GM19438 (cell line): Measurements from ENCODE around the gene ZCCHC14.
"Not testable (repeated sequence)": the region's sequence is repeated elsewhere in the genome, so short reads cannot be mapped to it uniquely, and the experiment has no call there.

Experiments used
- ATAC-seq: cut with Tn5 transposase; IDR thresholded peaks from one replicate; pipeline ENCODE4 v1.9.1; 2021; ENCODE audit warnings: low read depth; ENCODE audit not compliant: unreplicated experiment

ZCCHC14 gene

DNA sequence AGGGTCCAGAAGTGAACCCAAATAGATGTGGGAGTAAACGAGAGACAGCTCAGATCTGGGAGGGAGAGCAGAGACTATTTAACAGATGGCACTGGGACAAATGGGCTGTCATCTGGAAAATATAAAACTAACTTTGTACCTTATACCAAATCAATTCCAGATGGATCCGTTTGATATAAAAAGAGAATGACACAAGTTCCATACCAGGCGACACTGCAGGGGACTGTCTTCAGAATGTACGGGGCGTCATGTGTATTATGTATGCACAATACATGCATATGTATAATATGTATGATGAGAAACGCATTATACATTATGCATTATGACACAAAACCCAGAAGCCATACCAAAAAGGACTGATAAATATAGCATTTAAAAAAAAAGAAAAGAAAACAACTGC is 10.2 kb downstream of the ZCCHC14 start:
- ATAC-seq = not testable (repeated sequence)

DNA sequence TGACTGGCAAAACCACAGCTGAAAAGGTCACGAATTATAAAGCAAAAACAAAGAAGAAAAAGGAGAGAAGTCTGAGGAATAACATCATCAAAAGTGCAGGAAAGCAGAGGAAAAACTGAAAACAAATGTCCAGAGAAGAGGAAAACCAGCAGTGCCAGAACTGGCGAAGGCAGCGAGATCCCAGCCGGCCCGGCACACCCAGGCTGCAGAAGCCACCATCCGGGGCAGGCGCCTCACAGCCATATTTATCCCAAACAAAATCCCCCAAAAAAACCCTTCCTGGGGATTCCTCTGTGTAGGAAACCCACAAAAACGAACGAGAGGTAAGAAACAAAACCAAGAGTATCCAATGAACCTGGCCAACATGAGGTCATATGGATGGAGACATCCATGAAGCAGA is 10.6 kb downstream of the ZCCHC14 start:
- ATAC-seq = no peak

DNA sequence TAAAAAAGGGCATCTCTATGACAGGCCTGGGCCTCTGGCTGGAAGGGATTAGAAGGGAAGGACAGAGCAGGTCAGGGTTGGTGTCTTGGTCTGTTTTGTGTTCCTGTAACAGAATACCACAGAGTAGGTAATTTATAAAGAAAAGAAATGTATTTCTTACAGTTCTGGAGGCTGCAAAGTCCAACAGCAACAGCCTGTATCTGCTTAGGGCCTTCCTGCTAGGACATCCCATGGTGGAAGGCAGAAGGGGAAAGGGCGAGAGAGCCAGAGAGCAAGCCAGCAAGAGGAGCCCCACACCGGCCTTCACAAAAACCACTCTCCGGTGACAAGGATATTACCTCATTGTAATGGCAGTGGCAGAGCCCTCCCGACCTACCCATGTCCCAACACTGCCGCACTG is 11.1 kb downstream of the ZCCHC14 start:
- ATAC-seq = not testable (repeated sequence)

DNA sequence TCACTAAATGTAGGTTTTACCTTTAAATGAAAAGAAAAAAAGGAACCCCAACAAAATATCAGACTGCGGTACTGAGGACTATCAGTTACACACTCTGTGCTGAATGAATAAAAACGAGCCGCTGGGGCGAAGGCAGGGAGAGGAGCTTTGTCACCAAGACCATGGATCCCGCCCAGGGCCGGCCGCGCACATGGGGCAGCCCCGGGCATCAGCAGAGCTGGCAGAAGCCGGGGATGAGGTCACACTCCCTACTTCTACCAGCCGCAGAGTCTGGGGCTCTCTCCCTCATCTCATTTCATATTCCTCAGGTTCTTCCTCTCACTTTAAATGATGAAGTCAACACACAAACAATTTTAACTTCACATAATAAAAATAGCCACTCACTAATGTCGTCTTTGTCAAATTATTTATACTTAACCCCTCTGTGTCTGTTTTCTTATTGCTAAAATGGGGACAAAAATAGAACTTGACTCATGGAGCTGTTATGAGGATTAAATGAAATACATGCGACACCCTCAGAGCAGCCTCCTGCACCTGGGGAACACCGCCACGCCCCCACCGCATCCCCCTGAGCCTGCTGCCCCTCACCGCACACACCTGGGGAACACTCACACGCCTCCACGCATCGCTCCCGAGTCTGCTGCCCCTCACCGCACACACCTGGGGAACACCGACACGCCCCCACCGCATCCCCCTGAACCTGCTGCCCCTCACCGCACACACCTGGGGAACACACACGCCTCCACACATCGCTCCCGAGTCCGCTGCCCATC is 15.4 kb downstream of the ZCCHC14 start:
- not testable (repeated sequence) for ATAC-seq

DNA sequence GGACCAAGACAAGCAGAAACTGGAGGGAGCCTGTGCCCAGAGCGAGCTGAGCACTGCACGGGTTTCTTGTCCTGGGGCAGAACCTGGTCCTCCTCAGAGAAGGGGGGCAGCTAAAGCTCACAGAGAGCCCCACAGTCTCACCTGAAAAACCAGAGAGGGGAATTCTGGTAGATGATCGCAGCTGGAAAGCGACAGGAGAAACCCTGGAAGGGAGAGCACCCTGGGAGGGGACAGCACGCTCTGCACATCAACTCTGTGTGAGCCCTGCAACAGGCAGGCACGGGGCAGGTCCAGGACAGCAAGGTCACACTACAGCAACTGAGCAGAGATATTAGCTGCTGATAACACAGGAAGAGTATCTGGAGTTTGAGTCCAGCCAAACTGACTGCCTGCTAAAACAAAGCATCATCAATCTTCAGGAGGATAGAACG is 18.2 kb downstream of the ZCCHC14 start:
- ATAC-seq = no peak

DNA sequence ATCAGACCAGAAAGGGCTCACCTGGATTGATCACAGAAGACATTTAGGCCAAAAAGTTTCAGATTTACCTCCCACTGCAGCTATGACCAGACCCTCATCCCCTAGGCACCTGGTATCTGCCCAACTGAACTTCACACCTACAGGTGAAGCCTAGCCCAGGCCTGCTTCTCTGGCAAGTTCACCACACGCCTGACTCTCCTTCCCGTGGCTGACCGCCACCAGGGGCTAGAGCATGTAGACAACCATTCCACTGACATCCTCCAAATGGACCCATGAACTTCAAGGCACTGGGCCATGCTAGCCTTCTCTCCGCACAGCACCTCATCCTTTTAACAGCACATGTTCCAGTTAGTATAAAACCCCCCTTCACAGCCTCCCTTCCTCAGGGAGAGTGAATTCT is 18.8 kb downstream of the ZCCHC14 start:
- no peak for ATAC-seq

DNA sequence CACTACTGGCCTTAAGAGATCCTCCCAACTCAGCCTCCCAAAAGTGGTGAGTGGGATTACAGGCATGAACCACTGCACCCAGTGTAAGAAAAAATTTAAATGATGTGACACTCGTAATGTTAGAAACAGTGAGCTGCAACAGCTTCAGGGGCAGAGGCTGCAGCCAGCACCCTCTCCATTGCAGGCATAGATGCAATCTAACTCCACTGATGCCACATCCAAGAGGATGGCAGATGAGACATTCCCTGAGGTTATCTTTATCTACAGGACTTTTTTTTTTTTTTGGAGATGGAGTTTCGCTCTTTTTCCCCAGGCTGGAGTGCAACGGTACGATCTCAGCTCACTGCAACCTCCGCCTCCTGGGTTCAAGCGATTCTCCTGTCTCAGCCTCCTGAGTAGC is 19.9 kb downstream of the ZCCHC14 start:
- ATAC-seq = no peak

DNA sequence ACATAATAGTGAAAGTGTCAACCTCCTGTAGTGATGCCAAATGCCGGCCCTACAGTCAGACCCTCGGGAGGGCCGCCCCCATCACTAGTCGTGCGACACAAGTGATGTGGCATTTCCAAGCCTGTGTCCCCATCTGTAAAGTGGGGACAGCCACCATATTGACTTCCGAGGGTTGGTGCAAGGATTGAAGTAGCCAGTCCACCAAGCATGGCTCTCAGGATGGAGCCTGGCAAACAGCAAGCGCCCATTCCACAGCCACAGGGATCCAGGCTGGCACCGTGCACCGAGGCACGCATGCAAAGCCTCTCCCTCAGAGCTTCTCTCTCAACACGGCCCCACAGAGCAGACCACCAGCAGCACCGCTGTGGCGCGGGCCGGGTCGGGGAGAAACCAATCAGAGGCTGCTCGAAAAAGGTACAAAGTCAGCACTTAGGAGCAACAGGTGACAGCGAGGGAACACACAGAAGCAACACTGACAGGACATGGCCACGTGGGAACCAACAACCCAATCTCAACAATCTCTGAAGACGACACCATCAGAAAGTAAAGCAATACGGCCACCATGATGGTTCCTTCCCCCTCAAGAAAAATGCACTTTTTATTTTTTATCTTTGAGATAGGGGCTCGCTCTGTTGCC is 20.6 kb downstream of the ZCCHC14 start:
- no peak for ATAC-seq

DNA sequence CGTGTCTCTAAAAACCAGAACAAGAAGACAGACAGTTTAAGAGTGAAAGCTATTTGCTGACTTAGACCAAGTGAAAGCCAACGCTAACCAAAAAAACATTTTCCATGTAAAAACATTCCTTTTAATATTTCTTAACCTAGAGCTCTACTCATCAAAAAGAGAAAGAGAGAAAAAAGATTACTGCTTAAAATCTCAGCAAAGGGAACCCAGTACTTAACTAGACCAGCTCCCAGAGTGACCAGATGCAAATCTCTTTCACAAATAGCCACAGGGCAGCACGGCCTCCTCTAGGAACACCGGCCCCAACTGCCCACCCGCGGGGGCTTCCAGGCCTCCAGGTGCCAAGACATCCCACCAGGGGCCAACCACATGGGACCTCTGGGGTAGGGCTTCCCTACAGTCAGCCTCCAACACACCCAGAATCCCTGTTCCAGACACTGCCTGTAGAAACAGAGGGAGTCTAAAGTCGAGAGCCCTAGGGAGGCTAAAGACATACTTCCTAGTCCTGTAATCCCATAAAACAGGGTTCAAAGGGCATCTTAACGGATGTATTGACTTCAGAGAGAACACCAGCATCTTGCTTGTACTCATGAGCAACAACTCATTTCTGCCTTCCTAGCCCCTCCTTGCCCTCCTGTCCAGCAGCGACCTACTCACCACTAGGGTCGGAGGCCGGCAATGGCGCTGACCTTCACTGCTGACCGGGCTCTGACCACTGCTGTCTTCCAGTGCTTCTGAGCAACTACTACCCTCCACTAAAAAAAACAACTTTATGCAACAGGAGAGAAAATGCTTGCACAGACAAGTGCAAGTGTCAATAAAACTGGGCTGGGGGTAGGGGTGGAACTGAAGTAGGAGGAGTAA is 21.3 kb downstream of the ZCCHC14 start:
- ATAC-seq = no peak

DNA sequence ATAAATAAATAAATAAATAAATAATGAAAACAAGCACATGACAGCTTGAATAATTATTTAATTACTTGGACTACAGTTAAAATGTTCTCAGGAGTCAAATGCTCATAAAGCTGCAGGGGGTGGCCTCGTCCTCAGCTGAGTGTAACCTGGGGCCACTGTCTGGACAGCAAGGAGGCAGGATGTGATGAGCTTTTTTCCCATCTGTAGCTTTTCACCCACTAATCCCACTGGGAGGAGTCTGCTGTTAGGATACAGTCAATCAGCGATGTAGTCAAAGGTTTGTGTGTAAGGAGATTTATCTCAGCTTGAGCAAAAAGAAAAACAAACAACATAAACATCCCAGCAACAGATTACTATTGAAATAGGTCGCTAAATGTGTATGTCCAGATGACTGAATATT is 22.5 kb downstream of the ZCCHC14 start:
- no peak for ATAC-seq

DNA sequence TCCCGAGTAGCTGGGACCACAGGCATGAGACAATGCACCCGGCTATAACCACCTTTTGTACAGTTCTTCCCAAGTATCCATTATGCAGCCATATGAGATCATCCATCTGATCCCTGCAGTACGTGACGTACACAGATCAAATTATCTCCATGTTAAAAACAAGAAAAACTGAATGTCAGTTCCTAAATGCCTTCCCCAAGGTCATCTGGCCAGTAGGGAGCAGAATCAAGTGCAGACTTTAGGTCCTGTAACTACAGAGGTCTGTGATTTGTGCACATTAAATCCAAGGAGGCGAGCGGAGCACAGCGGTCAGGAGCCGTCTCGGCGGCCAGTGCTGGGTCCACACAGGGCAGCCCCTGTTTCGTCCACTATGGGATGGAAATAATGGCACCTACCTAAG is 23.7 kb downstream of the ZCCHC14 start:
- ATAC-seq = no peak

DNA sequence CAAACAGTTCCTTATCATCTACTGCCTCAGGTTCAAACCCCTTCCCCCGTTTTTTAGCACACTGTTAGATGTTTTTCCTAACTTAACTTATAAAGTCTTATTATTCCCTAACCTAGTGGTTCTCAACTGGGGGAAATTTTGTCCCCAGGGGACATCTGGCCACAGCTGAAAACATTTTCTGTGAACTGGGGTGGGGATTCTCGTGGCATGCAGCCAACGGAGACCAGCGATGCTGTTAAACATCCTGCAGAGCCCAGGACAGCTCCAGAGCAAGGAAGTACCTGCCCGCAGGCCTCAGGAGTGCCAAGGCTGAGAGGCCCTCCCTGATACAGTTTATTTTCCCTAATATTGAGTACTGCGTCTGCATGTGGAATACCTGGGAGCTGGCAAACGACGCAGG is 24.3 kb downstream of the ZCCHC14 start:
- ATAC-seq = no peak

DNA sequence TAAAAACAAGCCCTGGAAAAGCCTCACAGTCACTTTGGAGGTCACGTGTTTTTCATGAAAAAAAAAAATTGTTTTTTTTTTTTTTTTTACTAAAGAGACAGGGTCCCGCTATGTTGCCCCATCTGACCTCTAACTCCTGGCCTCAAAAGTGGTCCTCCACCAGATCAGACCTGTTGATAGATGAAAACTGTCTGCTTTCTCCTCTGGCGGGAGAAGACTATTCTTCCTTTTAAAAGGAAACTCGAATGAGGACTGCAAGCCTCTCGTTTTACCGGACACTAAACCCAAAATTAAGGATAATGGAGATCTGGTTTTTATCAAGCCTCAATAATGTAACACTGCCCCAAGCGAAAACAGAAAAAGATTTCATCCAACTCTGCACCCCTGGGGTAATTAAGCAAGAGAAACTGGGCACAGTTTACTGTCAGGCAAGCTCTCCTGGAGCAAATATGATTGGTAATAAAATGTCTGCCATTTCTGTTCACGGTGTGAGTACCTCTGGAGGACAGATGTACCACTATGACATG is 25.8 kb downstream of the ZCCHC14 start:
- no peak for ATAC-seq

DNA sequence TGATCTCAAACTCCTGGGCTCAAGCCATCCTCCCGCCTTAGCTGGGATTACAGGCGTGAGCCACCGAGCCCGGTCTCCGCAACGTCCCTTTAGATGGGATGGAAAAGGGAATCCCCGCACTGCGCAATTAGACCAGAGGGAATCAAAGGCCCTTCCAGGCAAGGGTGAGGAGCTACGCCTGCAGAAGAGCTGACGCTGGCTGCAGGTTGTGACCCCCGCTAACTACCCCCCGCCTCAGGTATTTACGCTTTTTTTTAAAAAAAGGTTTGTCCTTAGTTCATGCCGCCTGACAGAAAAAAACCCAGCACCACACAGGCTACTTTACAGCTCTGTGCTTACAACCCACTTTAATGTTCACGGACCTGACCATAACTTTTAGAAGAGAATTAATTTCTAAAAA is 26.9 kb downstream of the ZCCHC14 start:
- ATAC-seq = no peak

DNA sequence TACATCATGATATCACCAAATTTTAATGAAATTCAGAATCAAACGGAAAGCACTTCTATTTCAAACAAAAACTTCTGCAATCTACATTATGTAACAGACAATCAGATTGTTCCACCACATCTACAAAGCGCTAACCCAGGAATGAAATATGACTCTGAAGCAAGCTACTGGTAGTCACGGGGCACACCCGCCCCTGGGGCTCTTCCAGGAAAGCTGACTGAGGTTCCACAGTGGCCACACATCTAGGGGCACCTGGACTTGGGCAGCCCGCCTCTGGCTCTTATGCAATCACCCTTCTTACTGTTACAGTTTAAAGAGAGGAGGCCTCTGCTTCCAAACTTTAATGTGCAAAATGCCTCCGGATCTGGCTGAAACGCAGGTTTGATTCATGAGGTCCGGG is 27.5 kb downstream of the ZCCHC14 start:
- no peak for ATAC-seq

DNA sequence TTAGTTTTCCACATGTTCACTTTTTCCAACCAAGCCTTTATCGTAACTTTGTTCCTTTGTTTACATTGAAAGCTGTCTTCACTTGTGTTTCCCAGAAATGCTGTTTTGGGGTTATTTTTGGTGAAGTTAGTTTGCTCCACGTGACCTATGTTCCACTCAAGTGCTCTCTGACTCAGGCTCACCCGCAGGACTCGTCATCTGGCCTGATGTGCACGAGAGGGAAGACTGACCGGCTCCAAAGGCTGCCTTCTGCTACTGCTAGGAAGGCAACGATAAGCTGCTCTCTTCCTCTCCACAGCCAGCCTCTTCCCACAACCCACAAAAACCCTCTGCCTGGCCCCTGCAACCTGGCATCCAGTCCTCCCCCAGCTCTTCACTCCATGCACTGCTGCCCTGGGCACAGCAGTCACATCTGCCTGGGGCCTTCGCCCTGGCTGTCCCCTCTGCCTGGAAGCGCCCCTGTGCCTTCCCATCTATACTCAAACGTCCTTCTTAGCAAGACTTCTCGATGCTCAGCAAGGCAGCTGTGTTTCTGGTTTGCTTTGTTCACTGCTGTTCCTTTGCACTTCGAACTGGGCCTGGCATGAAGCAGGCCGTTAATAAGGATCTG is 28.0 kb downstream of the ZCCHC14 start:
- no peak for ATAC-seq

DNA sequence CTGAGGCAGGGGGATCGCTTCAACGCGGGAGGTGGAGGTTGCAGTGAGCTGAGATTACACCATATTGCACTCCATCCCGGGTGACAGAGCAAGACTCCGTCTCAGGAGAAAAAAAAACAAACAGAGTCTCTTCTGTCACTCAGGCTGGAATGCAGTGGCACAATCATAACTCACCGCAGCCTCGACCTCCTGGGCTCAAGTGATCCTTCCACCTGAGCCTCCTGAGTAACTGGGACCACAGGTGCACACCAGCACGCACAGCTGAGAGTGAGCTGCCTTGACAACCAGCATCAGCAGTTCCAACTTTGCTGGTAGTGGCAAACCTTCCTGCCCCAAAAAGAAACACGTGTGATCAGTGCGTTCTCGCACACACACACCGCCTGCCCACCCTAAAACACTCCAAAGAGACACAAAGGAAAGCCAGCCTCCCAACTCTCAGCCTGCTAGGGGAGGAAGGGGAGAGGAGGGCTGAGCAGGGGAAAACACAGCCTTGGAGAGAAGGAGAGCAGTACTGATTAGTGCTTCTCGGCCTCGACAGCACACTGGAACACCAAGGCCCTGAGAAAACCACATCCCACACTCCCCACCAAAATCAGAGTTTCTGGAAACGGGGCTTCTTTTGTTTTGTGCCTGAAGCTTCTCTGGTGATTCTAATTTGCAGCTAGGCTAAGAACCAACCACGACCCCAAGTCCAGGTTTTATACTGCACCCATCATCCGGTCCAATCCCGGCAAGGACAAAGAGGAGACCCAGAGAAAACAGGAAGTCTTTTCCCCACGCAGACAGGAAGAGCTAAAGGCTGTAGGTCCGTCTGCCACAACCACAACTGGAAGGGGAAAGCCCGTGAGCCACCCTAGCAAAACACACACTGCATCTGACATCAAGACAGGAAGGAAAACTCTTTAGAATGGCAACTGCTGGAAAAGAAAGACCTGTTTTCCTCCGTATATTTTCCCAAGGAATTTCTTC is 28.8 kb downstream of the ZCCHC14 start:
- ATAC-seq = no peak

DNA sequence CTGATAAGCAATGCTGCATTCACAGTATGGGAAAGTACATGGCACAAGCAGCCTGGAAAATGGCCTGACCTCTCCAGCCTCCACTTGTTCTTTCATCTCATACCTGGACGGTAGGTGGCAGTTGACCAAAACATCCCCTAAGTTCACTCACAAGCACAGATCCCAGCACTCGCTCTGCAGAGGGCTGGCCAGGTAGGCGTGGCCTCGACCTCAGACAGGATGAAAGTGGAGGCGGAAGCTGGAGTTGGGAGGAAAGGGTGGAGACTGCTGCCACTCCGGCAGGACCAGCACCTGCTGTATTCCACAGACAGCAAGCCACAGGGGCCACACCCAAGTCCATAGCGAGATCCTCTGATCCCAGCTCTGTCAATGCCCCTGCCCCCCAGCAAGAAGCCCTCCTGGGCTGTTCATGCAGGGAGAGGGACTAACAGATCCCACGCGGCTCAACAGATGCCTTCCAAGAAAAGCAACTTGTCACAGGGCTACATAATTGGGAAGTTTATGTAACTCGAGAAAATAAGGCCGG is 31.3 kb downstream of the ZCCHC14 start:
- ATAC-seq = no peak

DNA sequence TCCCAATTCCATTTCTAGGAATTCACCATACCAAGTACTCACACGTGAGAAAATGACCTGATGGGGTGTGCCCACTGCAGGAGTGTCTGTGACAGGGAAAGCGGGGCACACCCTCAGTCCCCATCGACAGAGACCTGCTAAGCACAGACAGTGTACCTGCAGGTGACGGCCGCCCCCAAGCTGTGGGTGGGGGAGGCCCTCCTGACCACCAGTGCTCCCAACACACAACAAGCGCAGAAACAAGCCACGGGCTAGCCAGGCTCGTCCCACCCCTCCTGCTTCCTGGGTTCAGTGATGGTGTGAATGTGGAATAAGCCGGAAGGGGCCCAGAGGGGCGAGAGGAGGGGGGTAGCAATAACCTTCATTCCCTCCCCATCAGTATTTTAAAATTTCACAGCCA is 31.9 kb downstream of the ZCCHC14 start:
- no peak for ATAC-seq
